ENCODE results near the gene TMC1.

DNA sequence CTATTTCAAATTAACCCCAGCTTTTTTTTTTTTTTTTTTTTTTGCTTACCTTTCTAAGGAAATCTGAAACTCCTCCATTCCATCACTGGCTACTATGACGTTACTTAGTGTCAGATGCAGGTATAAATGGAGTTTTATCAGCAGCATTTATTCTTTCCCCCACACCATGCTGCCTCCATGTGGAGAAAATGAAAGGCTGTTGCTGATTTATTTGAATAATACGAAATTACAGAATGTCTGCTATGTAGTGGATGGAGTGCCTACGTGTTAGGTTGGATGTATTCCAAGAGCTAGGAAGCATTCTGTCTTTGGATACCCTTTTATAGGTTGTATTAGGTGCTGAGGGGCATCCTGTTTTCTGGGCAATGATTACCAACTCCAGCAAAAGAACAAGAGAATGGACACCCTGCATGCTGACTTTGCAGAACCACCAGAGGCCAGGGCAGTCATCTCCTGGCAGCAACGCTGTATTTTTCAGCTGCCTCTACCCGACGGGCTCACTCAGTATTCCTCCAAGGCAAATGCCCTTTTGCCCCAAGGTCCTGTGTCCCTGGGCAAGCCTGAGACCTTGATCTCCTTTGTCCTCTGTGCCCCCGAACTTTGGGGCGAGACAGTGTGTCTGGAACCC, 232.0 kb downstream of the TMC1 start:
- TF ChIP-seq SUZ12 (IDR thresholded peaks at IDR 0.05; ENCODE audit: extremely low read depth, insufficient read depth, insufficient read length), result no peak
- no peak for TF ChIP-seq ZNF274 (IDR thresholded peaks at IDR 0.05; ENCODE audit: low read depth, low read length)
- no peak for TF ChIP-seq YY1 (IDR thresholded peaks at IDR 0.05; ENCODE audit: insufficient read depth, insufficient read length)
